ENCODE results near the gene MYOG.

MYOG gene

DNA sequence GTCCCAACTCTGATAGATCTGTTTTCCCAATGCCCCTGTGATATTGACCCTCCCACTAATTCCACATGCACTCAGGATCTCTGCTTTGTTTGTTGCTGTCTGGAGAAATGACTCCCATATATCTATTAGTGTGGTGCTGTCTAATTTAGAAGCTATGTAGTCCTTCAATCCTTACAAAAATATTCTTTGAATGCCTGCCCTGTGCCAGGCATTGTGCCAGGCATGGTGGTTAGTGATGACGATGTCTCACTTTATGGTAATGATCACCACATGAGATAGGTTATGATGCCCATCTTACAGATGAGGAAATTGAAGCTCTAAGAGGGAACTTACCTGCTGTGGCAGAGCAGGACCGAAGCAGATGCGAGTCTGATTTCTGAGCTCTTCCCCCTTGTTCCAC, 12.9 kb downstream of the MYOG start:
- no peak for DNase-seq (ENCODE audit: low read depth in 2 of 2, low spot score in 1 of 2)

GRCh38 chr1:203072002-203072602, 13.7 kb downstream of the MYOG start:
- DNase-seq (ENCODE audit: low read depth in 2 of 2, low spot score in 1 of 2), result no peak

GRCh38 chr1:203069030-203069747, 16.6 kb downstream of the MYOG start:
- no peak for DNase-seq (ENCODE audit: low read depth in 2 of 2, low spot score in 1 of 2)

DNA sequence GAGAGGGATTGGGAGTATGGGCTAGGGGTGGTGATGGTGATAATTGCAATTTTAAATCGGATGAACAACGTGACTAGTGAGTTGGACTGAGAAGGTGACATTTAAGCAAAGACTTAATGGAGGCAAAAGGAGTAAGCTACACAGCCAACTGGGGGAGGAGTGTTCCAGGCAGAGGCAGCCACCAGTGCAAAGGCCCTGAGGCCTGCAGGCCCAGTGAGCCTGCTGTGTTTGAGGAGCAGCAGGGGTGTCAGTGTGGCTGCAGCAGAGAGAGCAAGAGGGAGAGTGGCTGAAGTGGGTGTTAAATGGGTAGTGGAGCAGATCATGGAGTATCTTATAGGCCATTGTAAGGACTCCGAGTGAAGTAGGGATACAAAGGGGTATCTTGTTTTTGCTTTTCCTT, 18.8 kb downstream of the MYOG start:
- DNase-seq (ENCODE audit: low read depth in 2 of 2, low spot score in 1 of 2), result no peak

GRCh38 chr1:203065986-203066385, 19.8 kb downstream of the MYOG start:
- DNase-seq (ENCODE audit: low read depth in 2 of 2, low spot score in 1 of 2), result no peak

DNA sequence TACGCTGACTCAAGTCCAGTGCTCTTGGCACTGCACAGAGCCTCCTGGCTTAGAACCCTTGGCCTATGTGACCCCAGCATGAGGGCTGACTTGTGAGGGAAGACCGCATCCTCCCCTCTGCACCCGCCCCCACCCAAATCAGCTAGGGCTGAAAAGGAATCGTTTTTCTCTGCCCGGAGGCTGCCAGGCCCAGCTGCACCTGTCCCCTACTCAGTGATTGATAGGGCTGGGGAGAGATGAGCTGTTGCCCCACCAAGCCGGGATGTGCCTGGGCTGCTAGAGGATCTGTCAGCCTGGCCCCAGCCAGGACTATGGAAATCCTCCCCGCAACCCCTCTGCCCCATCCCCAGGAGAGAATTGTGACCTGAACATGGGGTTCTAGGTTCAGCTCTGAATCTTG, 20.6 kb downstream of the MYOG start:
- no peak for DNase-seq (ENCODE audit: low read depth in 2 of 2, low spot score in 1 of 2)

DNA sequence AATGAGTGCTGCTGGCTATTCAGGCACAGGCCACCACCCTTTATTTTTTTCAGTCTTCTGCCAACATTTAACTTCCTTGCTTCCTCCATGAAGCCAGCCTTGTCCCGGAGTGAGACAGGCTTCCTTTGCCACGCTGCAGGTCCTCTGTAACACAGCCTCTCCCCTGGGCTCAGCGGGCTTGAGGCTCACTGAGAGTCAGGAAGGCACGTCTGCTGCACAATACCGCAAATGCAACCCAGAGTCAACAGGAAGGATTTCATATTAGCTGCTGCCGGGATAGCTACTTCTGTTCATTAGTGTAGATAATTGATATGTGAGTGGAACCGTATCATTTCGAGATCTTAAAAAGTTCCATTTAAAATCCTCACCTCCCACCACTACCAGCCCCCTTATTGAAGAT, 22.5 kb downstream of the MYOG start:
- no peak for DNase-seq (ENCODE audit: low read depth in 2 of 2, low spot score in 1 of 2)

GRCh38 chr1:203060115-203060514, 25.7 kb downstream of the MYOG start:
- no peak for DNase-seq (ENCODE audit: low read depth in 2 of 2, low spot score in 1 of 2)

DNA sequence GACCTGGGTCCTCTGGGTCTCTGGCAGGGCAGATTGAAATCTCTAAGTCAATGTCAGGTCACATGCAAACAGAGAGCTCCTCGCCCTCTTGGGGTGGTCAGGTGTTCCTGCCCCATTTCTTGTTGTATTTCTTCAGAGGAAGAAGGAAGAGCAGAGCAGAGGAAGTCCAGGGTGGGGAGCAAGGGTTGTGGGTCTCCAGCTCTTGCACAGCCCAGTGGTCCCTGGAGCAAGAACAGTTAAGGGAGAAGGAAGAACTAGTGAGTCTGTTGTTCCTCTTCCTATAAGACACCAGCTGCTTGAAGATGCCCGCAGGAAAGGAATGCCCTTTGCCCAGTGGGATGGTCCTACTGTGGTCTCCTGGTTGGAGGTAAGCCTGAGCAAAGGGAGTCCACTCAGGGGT, 26.3 kb downstream of the MYOG start:
- DNase-seq (ENCODE audit: low read depth in 2 of 2, low spot score in 1 of 2), result no peak

DNA sequence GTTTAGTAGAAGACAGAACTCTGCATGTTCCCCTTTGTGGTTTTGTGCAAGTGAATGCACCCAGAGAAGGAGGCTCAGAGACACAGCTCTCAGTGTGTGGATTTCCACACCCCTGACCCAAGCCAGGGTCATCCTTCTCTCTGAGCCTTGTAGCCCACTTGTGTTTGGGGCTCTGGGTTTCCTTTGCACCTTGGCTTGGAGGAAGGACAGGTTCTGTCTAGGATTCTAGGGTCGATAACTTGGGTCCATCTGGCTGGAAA, 27.2 kb downstream of the MYOG start:
- DNase-seq (ENCODE audit: low read depth in 2 of 2, low spot score in 1 of 2), result no peak

DNA sequence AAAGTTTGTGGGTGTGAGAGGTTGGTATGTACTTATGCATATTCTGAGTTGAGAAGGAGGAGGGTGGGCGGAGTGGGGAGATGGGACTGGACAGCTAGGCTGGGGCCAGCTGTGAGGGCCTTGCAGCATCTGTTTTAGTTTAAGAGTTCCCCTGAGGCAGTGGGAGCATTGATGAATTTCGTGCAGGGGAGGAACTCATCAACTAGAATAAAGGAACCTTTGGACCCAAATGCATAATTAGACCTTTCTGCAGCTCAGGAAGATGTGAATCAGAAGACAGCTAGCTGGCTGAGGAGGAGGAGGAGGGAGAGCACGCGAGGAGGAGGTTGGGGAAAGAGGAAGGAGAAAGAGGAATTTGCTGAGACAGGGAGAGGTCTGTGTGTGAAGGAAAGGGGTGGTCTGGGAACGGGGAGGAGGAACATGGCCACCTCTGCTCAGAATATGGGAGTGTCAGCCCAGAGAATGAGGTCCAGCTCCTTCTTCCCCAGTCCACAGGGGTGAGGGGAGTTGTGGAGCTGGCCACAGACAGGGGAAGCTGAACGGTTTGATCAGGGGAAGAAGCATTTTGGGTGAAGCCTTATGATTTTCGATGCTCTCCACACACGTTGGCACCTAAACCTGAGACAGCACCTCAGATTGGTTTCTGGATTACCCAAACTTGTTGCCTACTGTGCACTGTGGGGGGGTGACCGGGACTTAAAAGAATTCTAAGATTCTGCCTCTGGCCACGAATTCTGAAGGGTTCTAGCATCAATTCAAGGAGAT, 27.7 kb downstream of the MYOG start:
- DNase-seq (ENCODE audit: low read depth in 2 of 2, low spot score in 1 of 2), result no peak

- no peak for DNase-seq (ENCODE audit: low read depth in 2 of 2, low spot score in 1 of 2)
Observed at GRCh38 chr1:203056516-203056915, 29.3 kb downstream of the MYOG start.

DNA sequence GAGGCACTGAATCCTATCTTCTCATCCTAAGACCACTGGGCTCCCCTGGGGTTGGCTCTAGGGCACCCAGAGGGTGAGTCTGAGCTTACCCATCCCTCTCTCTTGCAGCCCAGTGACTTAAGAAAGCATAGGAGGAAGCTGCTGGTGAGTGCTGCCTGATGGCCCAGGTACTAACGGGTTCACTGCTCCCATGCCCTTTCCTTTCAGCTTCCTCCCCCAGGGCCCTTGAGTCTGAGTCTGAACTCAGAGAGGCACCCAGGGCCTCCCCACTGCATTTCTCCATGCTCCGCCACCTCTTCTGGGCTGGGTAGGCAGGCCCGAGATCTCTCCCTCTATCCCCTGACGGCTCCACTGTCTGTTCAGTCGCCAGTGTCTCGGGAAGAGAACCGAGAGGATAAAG, 29.8 kb downstream of the MYOG start:
- no peak for DNase-seq (ENCODE audit: low read depth in 2 of 2, low spot score in 1 of 2)

DNA sequence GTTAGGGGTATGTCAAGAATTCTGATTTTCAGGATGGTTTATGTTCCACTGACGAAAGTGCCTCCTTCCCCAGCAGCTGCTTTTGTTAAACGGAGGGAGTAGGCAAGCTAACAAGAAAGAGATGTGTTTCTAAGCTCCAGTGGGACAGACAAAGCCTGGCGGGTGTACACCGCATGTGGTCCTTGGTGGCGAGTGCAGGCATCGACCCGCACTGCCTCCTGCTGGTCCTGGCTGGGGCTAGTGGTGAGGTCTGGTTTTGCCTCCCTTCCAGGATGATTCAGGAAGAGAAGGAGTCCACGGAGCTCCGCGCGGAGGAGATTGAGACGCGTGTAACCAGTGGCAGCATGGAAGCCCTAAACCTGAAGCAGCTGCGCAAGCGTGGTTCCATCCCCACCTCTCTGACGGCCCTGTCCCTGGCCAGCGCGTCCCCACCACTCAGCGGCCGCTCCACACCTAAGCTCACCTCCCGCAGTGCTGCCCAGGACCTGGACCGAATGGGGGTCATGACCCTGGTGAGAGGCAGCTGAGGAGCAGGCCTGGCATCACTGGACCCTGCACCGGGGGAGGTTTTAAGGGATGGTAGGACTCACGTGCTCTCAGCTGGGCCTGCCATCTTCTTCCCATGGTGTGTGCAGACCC, 30.5 kb downstream of the MYOG start:
- no peak for DNase-seq (ENCODE audit: low read depth in 2 of 2, low spot score in 1 of 2)

GRCh38 chr1:203054642-203055041, 31.2 kb downstream of the MYOG start:
- no peak for DNase-seq (ENCODE audit: low read depth in 2 of 2, low spot score in 1 of 2)

- no peak for DNase-seq (ENCODE audit: low read depth in 2 of 2, low spot score in 1 of 2)
Observed at GRCh38 chr1:203054184-203054583, 31.6 kb downstream of the MYOG start.

- DNase-seq (ENCODE audit: low read depth in 2 of 2, low spot score in 1 of 2), result no peak
Observed at GRCh38 chr1:203052601-203053000, 33.2 kb downstream of the MYOG start.

- no peak for DNase-seq (ENCODE audit: low read depth in 2 of 2, low spot score in 1 of 2)
Observed at GRCh38 chr1:203051841-203052324, 33.9 kb downstream of the MYOG start.

GRCh38 chr1:203050826-203051225, 35.0 kb downstream of the MYOG start:
- no peak for DNase-seq (ENCODE audit: low read depth in 2 of 2, low spot score in 1 of 2)

- no peak for DNase-seq (ENCODE audit: low read depth in 2 of 2, low spot score in 1 of 2)
Observed at GRCh38 chr1:203049576-203050180, 36.1 kb downstream of the MYOG start.

GRCh38 chr1:203049077-203049476, 36.7 kb downstream of the MYOG start:
- no peak for DNase-seq (ENCODE audit: low read depth in 2 of 2, low spot score in 1 of 2)
